ENCODE measurements around the gene KSR2.

Gene KSR2

GRCh38 chr12:117518594-117519270 is 450.1 kb downstream of the KSR2 start:
- H3K27ac ChIP-seq (ENCODE audit: low read length): no peak overlapping the region
- TF ChIP-seq EZH2phosphoT487 (IDR thresholded peaks at IDR 0.05; ENCODE audit: low read depth) (no peak), CTCF (IDR thresholded peaks at IDR 0.05; ENCODE audit: low read depth, low read length) (no peak)
- no peak overlapping the region for H3K4me3 ChIP-seq (ENCODE audit: low read length)
- H3K36me3 ChIP-seq (replicated peaks; ENCODE audit: low read depth, low read length): no peaks in the 10 kb centered on the region
- H3K4me2 ChIP-seq (ENCODE audit: low read length): no peak overlapping the region
- H3K79me2 ChIP-seq (ENCODE audit: low read length): no peaks in the 10 kb centered on the region
- no peaks in the 10 kb centered on the region for H3K4me1 ChIP-seq (ENCODE audit: low read length)
- H2AFZ ChIP-seq (ENCODE audit: low read depth, low read length): no peak overlapping the region
- H3K9ac ChIP-seq (ENCODE audit: low read length): no peak overlapping the region
- H4K20me1 ChIP-seq (ENCODE audit: insufficient read depth, low read length): no peaks in the 10 kb centered on the region
- peaks cover 5% of the 10 kb centered on the region; the same call in 1 of the 2 replicates for H3K27me3 ChIP-seq (ENCODE audit: low read depth, low read length)
- H3K9me3 ChIP-seq (ENCODE audit: insufficient read depth, low read length): no peaks in the 10 kb centered on the region

- H2AFZ ChIP-seq (ENCODE audit: low read depth, low read length): no peak overlapping the region
- TF ChIP-seq EZH2phosphoT487 (IDR thresholded peaks at IDR 0.05; ENCODE audit: low read depth): no peak
- H3K4me3 ChIP-seq (ENCODE audit: low read length): no peak overlapping the region
- no peak overlapping the region for H3K27ac ChIP-seq (ENCODE audit: low read length)
- no peaks in the 10 kb centered on the region for H3K4me1 ChIP-seq (ENCODE audit: low read length)
- no peak overlapping the region for H3K4me2 ChIP-seq (ENCODE audit: low read length)
- H3K79me2 ChIP-seq (ENCODE audit: low read length): no peaks in the 10 kb centered on the region
- H3K9ac ChIP-seq (ENCODE audit: low read length): no peak overlapping the region
- H3K27me3 ChIP-seq (ENCODE audit: low read depth, low read length): peaks cover 11% of the 10 kb centered on the region; the same call in 1 of the 2 replicates
- H3K9me3 ChIP-seq (ENCODE audit: insufficient read depth, low read length): no peaks in the 10 kb centered on the region
- no peaks in the 10 kb centered on the region for H4K20me1 ChIP-seq (ENCODE audit: insufficient read depth, low read length)
- no peaks in the 10 kb centered on the region for H3K36me3 ChIP-seq (replicated peaks; ENCODE audit: low read depth, low read length)
Observed at GRCh38 chr12:117517219-117517739, 451.5 kb downstream of the KSR2 start.

- Histone ChIP-seq H3K79me2 (ENCODE audit: low read length) (no peaks in the 10 kb centered on the region), H3K9me3 (ENCODE audit: insufficient read depth, low read length) (no peaks in the 10 kb centered on the region), H3K36me3 (replicated peaks; ENCODE audit: low read depth, low read length) (no peaks in the 10 kb centered on the region), H3K4me3 (ENCODE audit: low read length) (no peak overlapping the region), H3K4me1 (ENCODE audit: low read length) (no peaks in the 10 kb centered on the region), H3K9ac (ENCODE audit: low read length) (no peak overlapping the region), H3K27ac (ENCODE audit: low read length) (no peak overlapping the region), H3K4me2 (ENCODE audit: low read length) (no peak overlapping the region), H3K27me3 (ENCODE audit: low read depth, low read length) (peaks cover 21% of the 10 kb centered on the region; the same call in 1 of the 2 replicates), H2AFZ (ENCODE audit: low read depth, low read length) (no peak overlapping the region), H4K20me1 (ENCODE audit: insufficient read depth, low read length) (no peaks in the 10 kb centered on the region)
- TF ChIP-seq EZH2phosphoT487 (IDR thresholded peaks at IDR 0.05; ENCODE audit: low read depth): no peak
- TF ChIP-seq CTCF (IDR thresholded peaks at IDR 0.05; ENCODE audit: low read depth, low read length): no peak
Observed at GRCh38 chr12:117516034-117516433, 452.8 kb downstream of the KSR2 start.

GRCh38 chr12:117514016-117514415 is 454.8 kb downstream of the KSR2 start:
- TF ChIP-seq EZH2phosphoT487 (IDR thresholded peaks at IDR 0.05; ENCODE audit: low read depth) (no peak), CTCF (IDR thresholded peaks at IDR 0.05; ENCODE audit: low read depth, low read length) (no peak)
- no peak overlapping the region for H3K4me3 ChIP-seq (ENCODE audit: low read length)

More at GRCh38 chr12:117514016-117514415, 454.8 kb downstream of the KSR2 start:
- Histone ChIP-seq H3K4me2 (ENCODE audit: low read length) (no peak overlapping the region), H3K36me3 (replicated peaks; ENCODE audit: low read depth, low read length) (no peaks in the 10 kb centered on the region), H3K27ac (ENCODE audit: low read length) (no peak overlapping the region), H3K79me2 (ENCODE audit: low read length) (no peaks in the 10 kb centered on the region), H3K27me3 (ENCODE audit: low read depth, low read length) (peaks cover 23% of the 10 kb centered on the region; the same call in 1 of the 2 replicates), H3K4me1 (ENCODE audit: low read length) (no peaks in the 10 kb centered on the region), H3K9me3 (ENCODE audit: insufficient read depth, low read length) (no peaks in the 10 kb centered on the region), H4K20me1 (ENCODE audit: insufficient read depth, low read length) (no peaks in the 10 kb centered on the region), H3K9ac (ENCODE audit: low read length) (no peak overlapping the region), H2AFZ (ENCODE audit: low read depth, low read length) (no peak overlapping the region)

Measured in OCI-LY3 (cell line).